K562 (cell line): ENCODE results near the gene GNAS-AS1. TPM values are rescaled to one million over a fixed set of nuclear protein-coding genes. Genes with fewer than 3 reads are reported as not detected.

Experiments
- ATAC-seq: fragments of 200-7000 bp; cut with Tn5 transposase; 3 replicates; pipeline ENCODE4 v1.9.1; 2020; ENCODE audit warnings: moderate library complexity
- BruUV-seq: library from RNA; stranded (reverse); fragments of 400-500 nt; replicated peaks from 2 replicates; lab custom pipeline; 2021; lab: Mats Ljungman, UMichigan
- CTCF ChIA-PET: fragments of 300-600 bp; formaldehyde crosslinking; extraction: SDS; loops from one replicate; lab custom pipeline; 2021; ENCODE audit warnings: low intra/inter-chr PET ratio; lab: Yijun Ruan, JAX
- POLR2A ChIA-PET: fragments of 300-600, 350-650 bp; sonication (Branson Sonifier 250); formaldehyde crosslinking; extraction: SDS; loops from one replicate; lab custom pipeline; 2021; ENCODE audit warnings: antibody characterized with exemption, inconsistent platforms; lab: Yijun Ruan, JAX
- DNase-seq, 4 experiments: peaks; one replicate each; pipeline versions ENCODE4 v3.0.0 to v3.0.0-alpha.2; 2011 to 2018; ENCODE audit warnings: low spot score in 3 of 4, mixed read lengths in 3 of 4; ENCODE audit errors: extremely low read depth in 1 of 4
- FAIRE-seq: peaks from 2 replicates; lab custom pipeline; 2011; peaks lifted over from hg19 to GRCh38; lab: Jason Lieb, UNC
- H2AFZ ChIP-seq: 2 replicates; pipeline ENCODE4 v1.6.0; 2011; ENCODE audit warnings: low read depth, low read length, control low read depth, inconsistent platforms
- H3K27ac ChIP-seq: fragments of 200-600 bp; 3 replicates; pipeline ENCODE4 v1.8.0; 2011; ENCODE audit warnings: low read depth, mild to moderate bottlenecking, control low read depth, inconsistent platforms, low read length, moderate library complexity, mixed read lengths; ENCODE audit errors: extremely low read depth
- H3K27me3 ChIP-seq, 2 experiments: fragments of 300-600 bp in 1 of 2; 2 replicates in 1 of 2; 3 replicates in 1 of 2; pipeline versions ENCODE4 v1.6.0 to v1.8.0; 2011; ENCODE audit warnings: inconsistent platforms in 2 of 2, low read length in 2 of 2, mild to moderate bottlenecking in 1 of 2, mixed read lengths in 1 of 2, moderate library complexity in 1 of 2; ENCODE audit not compliant: control insufficient read depth in 2 of 2, insufficient read depth in 2 of 2
- H3K36me3 ChIP-seq: fragments of 300-600 bp; 3 replicates; pipeline ENCODE4 v1.8.0; 2011; ENCODE audit warnings: mild to moderate bottlenecking, low read length, inconsistent platforms; ENCODE audit not compliant: control insufficient read depth, insufficient read depth
- H3K4me1 ChIP-seq, 2 experiments: fragments of 200-600 bp in 1 of 2; replicated peaks in 1 of 2; 2 replicates in 1 of 2; 3 replicates in 1 of 2; pipeline versions ENCODE4 v1.5.1 to v1.8.0; 2011; ENCODE audit warnings: inconsistent platforms in 2 of 2, low read length in 2 of 2, mild to moderate bottlenecking in 1 of 2, mixed read lengths in 1 of 2, moderate library complexity in 1 of 2; ENCODE audit not compliant: control insufficient read depth in 2 of 2, insufficient read depth in 2 of 2
- H3K4me2 ChIP-seq: 2 replicates; pipeline ENCODE4 v1.6.1; 2011; ENCODE audit warnings: low read length, control low read depth, inconsistent platforms, mixed read lengths; ENCODE audit not compliant: insufficient read depth
- H3K4me3 ChIP-seq: fragments of 200-600 bp; sonication (generic), shearing (Covaris generic); 2 replicates; pipeline ENCODE4 v1.5.1; 2016; ENCODE audit warnings: control low read depth, inconsistent platforms
- H3K79me2 ChIP-seq: fragments of 200-600 bp; 3 replicates; pipeline ENCODE4 v1.8.0; 2011; ENCODE audit warnings: low read length, inconsistent platforms; ENCODE audit not compliant: control insufficient read depth, insufficient read depth
- H3K9ac ChIP-seq, 2 experiments: 2 replicates each; pipeline versions ENCODE4 v1.6.0 to v1.6.1; 2011; ENCODE audit warnings: low read depth in 2 of 2, low read length in 2 of 2, control low read depth in 1 of 2, inconsistent platforms in 1 of 2, mild to moderate bottlenecking in 1 of 2, mixed read lengths in 1 of 2; ENCODE audit not compliant: insufficient read depth in 1 of 2
- H3K9me1 ChIP-seq: one replicate; pipeline ENCODE4 v1.6.0; 2011; ENCODE audit warnings: inconsistent platforms, mild to moderate bottlenecking, low read length, moderate library complexity; ENCODE audit not compliant: control insufficient read depth, insufficient read depth
- H3K9me3 ChIP-seq: replicated peaks from 2 replicates; pipeline ENCODE4 v1.5.1; 2011; ENCODE audit warnings: low read depth, low read length, inconsistent platforms; ENCODE audit not compliant: control insufficient read depth, insufficient read depth
- H4K20me1 ChIP-seq: replicated peaks from 2 replicates; pipeline ENCODE4 v1.6.1; 2011; ENCODE audit warnings: low read length, inconsistent platforms, mixed read lengths; ENCODE audit not compliant: control insufficient read depth, insufficient read depth
- ELF2 ChIP-seq: fragments of 250-450 bp; sonication (Bioruptor Pico); IDR thresholded peaks from 2 replicates; pipeline ENCODE4 v1.5.0; 2021; ENCODE audit warnings: mild to moderate bottlenecking
- HDAC1 ChIP-seq, 2 experiments: fragments of 450-650 bp; IDR thresholded peaks; 2 replicates each; pipeline ENCODE4 v1.6.1; 2016 to 2017; ENCODE audit warnings: inconsistent platforms in 1 of 2, mild to moderate bottlenecking in 1 of 2, moderate library complexity in 1 of 2
- ZNF316 ChIP-seq: fragments of 450-650 bp; IDR thresholded peaks from 2 replicates; pipeline ENCODE4 v1.6.1; 2016
- ZNF408 ChIP-seq: fragments of 250-450 bp; sonication (Bioruptor Pico); IDR thresholded peaks from 2 replicates; pipeline ENCODE4 v1.4.0; 2020; ENCODE audit warnings: low read depth, mild to moderate bottlenecking, moderate library complexity
- WGBS: fragments of 100-300 bp; shearing (Covaris generic); methylation state at CpG from one replicate; pipeline ENCODE4 v1.1.6; 2016; ENCODE audit warnings: low coverage, mixed read lengths; ENCODE audit not compliant: insufficient coverage; ENCODE audit errors: missing lambda C conversion rate; 5-methylcytosine and 5-hydroxymethylcytosine counted together
- in situ Hi-C: fragments of 300-500 bp; cut with MboI; formaldehyde crosslinking; loops from 4 replicates; pipeline ENCODE4 v1.15.0; 2018; ENCODE audit warnings: inconsistent platforms, mixed read lengths
- intact Hi-C: fragments of 100-400 bp; cut with micrococcal nuclease; formaldehyde crosslinking; loops from 2 replicates; pipeline ENCODE4 v1.14.2; 2022
- polyA plus RNA-seq, 8 experiments: library from polyadenylated mRNA; depleted of rRNA in 4 of 8; stranded (reverse) in 5 of 8; unstranded in 3 of 8; fragments of >200 nt; fragmentation: Nextera tagmentation in 2 of 8; fragmentation: Illumina TruSeq in 1 of 8; extraction: Ambion mirVana in 2 of 8; extraction: Trizol in 1 of 8; gene quantifications; 2 replicates each; pipeline versions ENCODE4 v1.2.1 to v1.2.3, GENCODE V29; 2011 to 2014; ENCODE audit warnings: inconsistent platforms in 1 of 8, missing spikeins in 1 of 8
- total RNA-seq, 7 experiments: library from RNA; depleted of rRNA in 6 of 7; stranded (reverse); fragments of >200 nt in 6 of 7; fragmentation: Illumina TruSeq in 2 of 7; extraction: Trizol in 2 of 7; gene quantifications; 2 replicates each; pipeline versions ENCODE4 v1.2.1 to v1.2.3, GENCODE V29; 2011 to 2021; ENCODE audit warnings: low replicate concordance in 1 of 7
- TF ChIP-seq, protein P1 (sequence below), 2 experiments: fragments of 450-650 bp in 1 of 2; sonication (generic) in 1 of 2; formaldehyde crosslinking in 1 of 2; IDR thresholded peaks; 2 replicates each; pipeline versions ENCODE4 v1.7.1 to v1.9.0; 2016 to 2022; ENCODE audit warnings: inconsistent platforms in 1 of 2, mild to moderate bottlenecking in 1 of 2, missing genetic modification reagents in 1 of 2
- TF ChIP-seq, protein P2 (sequence below): fragments of 250-450 bp; sonication (Bioruptor Pico); IDR thresholded peaks from 2 replicates; pipeline ENCODE4 v1.4.0; 2020; ENCODE audit warnings: mild to moderate bottlenecking, moderate library complexity

GNAS-AS1 gene
- total and polyA plus RNA-seq, 9 of the 15 experiments (the other 6 are each of a cell fraction or from before 2014, with no cell fraction given): 0.04 to 2.5 (median 0.25) TPM

DNA sequence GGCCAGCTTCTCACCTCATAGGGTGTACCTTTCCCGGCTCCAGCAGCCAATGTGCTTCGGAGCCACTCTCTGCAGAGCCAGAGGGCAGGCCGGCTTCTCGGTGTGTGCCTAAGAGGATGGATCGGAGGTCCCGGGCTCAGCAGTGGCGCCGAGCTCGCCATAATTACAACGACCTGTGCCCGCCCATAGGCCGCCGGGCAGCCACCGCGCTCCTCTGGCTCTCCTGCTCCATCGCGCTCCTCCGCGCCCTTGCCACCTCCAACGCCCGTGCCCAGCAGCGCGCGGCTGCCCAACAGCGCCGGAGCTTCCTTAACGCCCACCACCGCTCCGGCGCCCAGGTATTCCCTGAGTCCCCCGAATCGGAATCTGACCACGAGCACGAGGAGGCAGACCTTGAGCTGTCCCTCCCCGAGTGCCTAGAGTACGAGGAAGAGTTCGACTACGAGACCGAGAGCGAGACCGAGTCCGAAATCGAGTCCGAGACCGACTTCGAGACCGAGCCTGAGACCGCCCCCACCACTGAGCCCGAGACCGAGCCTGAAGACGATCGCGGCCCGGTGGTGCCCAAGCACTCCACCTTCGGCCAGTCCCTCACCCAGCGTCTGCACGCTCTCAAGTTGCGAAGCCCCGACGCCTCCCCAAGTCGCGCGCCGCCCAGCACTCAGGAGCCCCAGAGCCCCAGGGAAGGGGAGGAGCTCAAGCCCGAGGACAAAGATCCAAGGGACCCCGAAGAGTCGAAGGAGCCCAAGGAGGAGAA is 10.5 kb downstream of the GNAS-AS1 start:
- no peak for ATAC-seq
- TF ChIP-seq ELF2 (CRISPR knock-in tag) (no peak), ZNF408 (no peak), ZNF316 (no peak), HDAC1 (IDR thresholded peaks at IDR 0.05) (no peak)
- TF ChIP-seq, protein P1, sequence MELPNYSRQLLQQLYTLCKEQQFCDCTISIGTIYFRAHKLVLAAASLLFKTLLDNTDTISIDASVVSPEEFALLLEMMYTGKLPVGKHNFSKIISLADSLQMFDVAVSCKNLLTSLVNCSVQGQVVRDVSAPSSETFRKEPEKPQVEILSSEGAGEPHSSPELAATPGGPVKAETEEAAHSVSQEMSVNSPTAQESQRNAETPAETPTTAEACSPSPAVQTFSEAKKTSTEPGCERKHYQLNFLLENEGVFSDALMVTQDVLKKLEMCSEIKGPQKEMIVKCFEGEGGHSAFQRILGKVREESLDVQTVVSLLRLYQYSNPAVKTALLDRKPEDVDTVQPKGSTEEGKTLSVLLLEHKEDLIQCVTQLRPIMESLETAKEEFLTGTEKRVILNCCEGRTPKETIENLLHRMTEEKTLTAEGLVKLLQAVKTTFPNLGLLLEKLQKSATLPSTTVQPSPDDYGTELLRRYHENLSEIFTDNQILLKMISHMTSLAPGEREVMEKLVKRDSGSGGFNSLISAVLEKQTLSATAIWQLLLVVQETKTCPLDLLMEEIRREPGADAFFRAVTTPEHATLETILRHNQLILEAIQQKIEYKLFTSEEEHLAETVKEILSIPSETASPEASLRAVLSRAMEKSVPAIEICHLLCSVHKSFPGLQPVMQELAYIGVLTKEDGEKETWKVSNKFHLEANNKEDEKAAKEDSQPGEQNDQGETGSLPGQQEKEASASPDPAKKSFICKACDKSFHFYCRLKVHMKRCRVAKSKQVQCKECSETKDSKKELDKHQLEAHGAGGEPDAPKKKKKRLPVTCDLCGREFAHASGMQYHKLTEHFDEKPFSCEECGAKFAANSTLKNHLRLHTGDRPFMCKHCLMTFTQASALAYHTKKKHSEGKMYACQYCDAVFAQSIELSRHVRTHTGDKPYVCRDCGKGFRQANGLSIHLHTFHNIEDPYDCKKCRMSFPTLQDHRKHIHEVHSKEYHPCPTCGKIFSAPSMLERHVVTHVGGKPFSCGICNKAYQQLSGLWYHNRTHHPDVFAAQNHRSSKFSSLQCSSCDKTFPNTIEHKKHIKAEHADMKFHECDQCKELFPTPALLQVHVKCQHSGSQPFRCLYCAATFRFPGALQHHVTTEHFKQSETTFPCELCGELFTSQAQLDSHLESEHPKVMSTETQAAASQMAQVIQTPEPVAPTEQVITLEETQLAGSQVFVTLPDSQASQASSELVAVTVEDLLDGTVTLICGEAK (IDR thresholded peaks at IDR 0.05): no peak
- TF ChIP-seq, protein P1 (CRISPR knock-in tag; IDR thresholded peaks at IDR 0.05): no peak
- TF ChIP-seq, protein P2, sequence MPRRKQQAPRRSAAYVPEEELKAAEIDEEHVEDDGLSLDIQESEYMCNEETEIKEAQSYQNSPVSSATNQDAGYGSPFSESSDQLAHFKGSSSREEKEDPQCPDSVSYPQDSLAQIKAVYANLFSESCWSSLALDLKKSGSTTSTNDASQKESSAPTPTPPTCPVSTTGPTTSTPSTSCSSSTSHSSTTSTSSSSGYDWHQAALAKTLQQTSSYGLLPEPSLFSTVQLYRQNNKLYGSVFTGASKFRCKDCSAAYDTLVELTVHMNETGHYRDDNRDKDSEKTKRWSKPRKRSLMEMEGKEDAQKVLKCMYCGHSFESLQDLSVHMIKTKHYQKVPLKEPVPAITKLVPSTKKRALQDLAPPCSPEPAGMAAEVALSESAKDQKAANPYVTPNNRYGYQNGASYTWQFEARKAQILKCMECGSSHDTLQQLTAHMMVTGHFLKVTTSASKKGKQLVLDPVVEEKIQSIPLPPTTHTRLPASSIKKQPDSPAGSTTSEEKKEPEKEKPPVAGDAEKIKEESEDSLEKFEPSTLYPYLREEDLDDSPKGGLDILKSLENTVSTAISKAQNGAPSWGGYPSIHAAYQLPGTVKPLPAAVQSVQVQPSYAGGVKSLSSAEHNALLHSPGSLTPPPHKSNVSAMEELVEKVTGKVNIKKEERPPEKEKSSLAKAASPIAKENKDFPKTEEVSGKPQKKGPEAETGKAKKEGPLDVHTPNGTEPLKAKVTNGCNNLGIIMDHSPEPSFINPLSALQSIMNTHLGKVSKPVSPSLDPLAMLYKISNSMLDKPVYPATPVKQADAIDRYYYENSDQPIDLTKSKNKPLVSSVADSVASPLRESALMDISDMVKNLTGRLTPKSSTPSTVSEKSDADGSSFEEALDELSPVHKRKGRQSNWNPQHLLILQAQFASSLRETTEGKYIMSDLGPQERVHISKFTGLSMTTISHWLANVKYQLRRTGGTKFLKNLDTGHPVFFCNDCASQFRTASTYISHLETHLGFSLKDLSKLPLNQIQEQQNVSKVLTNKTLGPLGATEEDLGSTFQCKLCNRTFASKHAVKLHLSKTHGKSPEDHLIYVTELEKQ (CRISPR knock-in tag): no peak

More for the DNA sequence above, 10.5 kb downstream of the GNAS-AS1 start:
- H3K36me3 ChIP-seq: no peaks in the 10 kb centered on the region
- no peak for FAIRE-seq
- H3K9me1 ChIP-seq: no peaks in the 10 kb centered on the region
- H3K9me3 ChIP-seq: no peaks in the 10 kb centered on the region
- 0 out of 2 replicates have a peak, but pooled peaks cover 4% of the 10 kb centered on the region for H4K20me1 ChIP-seq
- no peak overlapping the region for H3K4me2 ChIP-seq
- CTCF ChIA-PET: interaction anchor here (0.6 to 2.2 kb wide), 2 partner anchors 359 to 603 kb away, joined by 3 to 8 read pairs; no protein-coding TSS in a partner anchor
- no TSS peak for BruUV-seq
- no peak overlapping the region for H3K27ac ChIP-seq
- H3K4me1 ChIP-seq: peaks cover 0 to 12% of the 10 kb centered on the region in 2 experiments; a peak in 1 of 5 replicates
- POLR2A ChIA-PET: interaction anchor here (0.6 to 0.9 kb wide), 2 partner anchors 24 to 359 kb away, joined by 3 read pairs; no protein-coding TSS in a partner anchor
- no peak overlapping the region for H3K9ac ChIP-seq
- H3K79me2 ChIP-seq: no peaks in the 10 kb centered on the region
- H2AFZ ChIP-seq: no peak overlapping the region
- WGBS: 36% methylated on average over 31 of the region's 67 CpGs
- H3K4me3 ChIP-seq: no peak overlapping the region
- peaks cover 17 to 42% of the 10 kb centered on the region in 2 experiments; a peak in 4 of 5 replicates for H3K27me3 ChIP-seq
- in situ Hi-C loops (loop anchor here (10.0 kb wide), 1 partner anchor 185 kb away; the partner anchor contains the start of gene STX16), intact Hi-C loops (loop anchor here (2.0 to 10.0 kb wide), 3 partner anchors 188 to 605 kb away; partner anchors contain the start of gene STX16)
- DNase-seq: no peak
